Psoas muscle (tissue), 8 donors: Measurements from ENCODE around the gene EIF5. TPM values are rescaled to one million over a fixed set of nuclear protein-coding genes. Genes with fewer than 3 reads are reported as not detected.

Experiments
- ATAC-seq, 4 donors: fragments of 200-7000 bp; cut with Tn5 transposase; one replicate each; pipeline ENCODE4 v1.9.1; 2020; ENCODE audit warnings: moderate library complexity in 3 of 4, mild to moderate bottlenecking in 2 of 4
- DNase-seq, 2 donors: peaks; one replicate each; pipeline ENCODE4 v3.0.0-alpha.2; 2020
- H3K27ac ChIP-seq: fragments of 200-600 bp; one replicate; pipeline ENCODE4 v1.8.0; 2022
- H3K27me3 ChIP-seq, 3 donors: fragments of 200-600 bp in 1 of 3; one replicate each; pipeline versions ENCODE4 v1.6.1 to v1.8.0; 2013 to 2022; ENCODE audit warnings: low read length in 2 of 3, mild to moderate bottlenecking in 2 of 3, moderate library complexity in 1 of 3; ENCODE audit not compliant: insufficient read depth in 3 of 3
- H3K36me3 ChIP-seq, 2 donors: fragments of 200-600 bp in 1 of 2; one replicate each; pipeline versions ENCODE4 v1.6.1 to v1.8.0; 2013 to 2022; ENCODE audit warnings: low read depth in 1 of 2, mild to moderate bottlenecking in 1 of 2, moderate library complexity in 1 of 2; ENCODE audit not compliant: insufficient read depth in 1 of 2
- H3K4me1 ChIP-seq: fragments of 200-600 bp; one replicate; pipeline ENCODE4 v1.8.0; 2022
- H3K4me3 ChIP-seq: fragments of 200-600 bp; one replicate; pipeline ENCODE4 v1.8.0; 2022; ENCODE audit warnings: mild to moderate bottlenecking
- H3K9me3 ChIP-seq: fragments of 200-600 bp; one replicate; pipeline ENCODE4 v1.8.0; 2022
- CTCF ChIP-seq: fragments of 200-600 bp; IDR thresholded peaks from one replicate; pipeline ENCODE4 v1.8.0; 2022; ENCODE audit warnings: antibody characterized with exemption
- WGBS, 3 donors: extraction: QIAGEN DNeasy Blood & Tissue Kit; methylation state at CpG; one replicate each; pipeline versions ENCODE4 v1.1.6 to v1.1.7; 2013; 5-methylcytosine and 5-hydroxymethylcytosine counted together
- intact Hi-C, 2 donors: fragments of 100-400 bp; cut with DNase I; formaldehyde crosslinking; loops; one replicate each; pipeline versions ENCODE4 v1.11.0 to v1.14.2; 2022
- polyA plus RNA-seq, 3 donors: library from polyadenylated mRNA; stranded (reverse); fragments of 200-250 nt; gene quantifications; one replicate each; pipeline ENCODE4 v1.2.3, GENCODE V29; 2013
- total RNA-seq, 4 donors: library from RNA; stranded (reverse); fragmentation: NEBNext Ultra II Directional in 2 of 4; extraction: Animal tissue kit (Norgen Biotek cat#: 25700) in 2 of 4; gene quantifications; one replicate each; pipeline versions ENCODE4 v1.2.1 to v1.2.4, GENCODE V29; 2021 to 2023
- donor health status: healthy with polysubstance abuse.
- donor health status: DM: no; HTN: no; CAD: no; lungs with moderate emphysema.
- donor health status: Bipolar disorder and iron deficiency.
- donor health status: healthy.
- donor health status: DM: yes; HTN: yes; CAD: no.
- donor health status: DM: no; HTN: no; CAD: no.
- donor health status: DM: no; HTN: no; CAD: no.
- donor health status: DM: yes; HTN: yes; CAD: no.

Gene EIF5
- total and polyA plus RNA-seq, 7 donors: 163 to 535 (median 381) TPM

GRCh38 chr14:103313704-103314103, 20.3 kb upstream of the EIF5 start:
- Histone ChIP-seq H3K27ac (no peak overlapping the region), H3K4me3 (no peak overlapping the region), H3K36me3 (no peaks in the 10 kb centered on the region), H3K4me1 (peaks cover 13% of the 10 kb centered on the region), H3K9me3 (no peaks in the 10 kb centered on the region), H3K27me3 (no peaks in the 10 kb centered on the region)
- intact Hi-C loops: no loop called here
- no peak for ATAC-seq
- WGBS, 3 donors: 75 to 79% (median 77%) methylated on average over 8 of the region's 8 CpGs
- TF ChIP-seq CTCF: no peak
- DNase-seq: no peak

GRCh38 chr14:103314496-103315277, 19.4 kb upstream of the EIF5 start:
- WGBS, 3 donors: 67 to 77% (median 67%) methylated on average over 13 of the region's 13 CpGs
- H3K27me3 ChIP-seq: no peaks in the 10 kb centered on the region
- H3K9me3 ChIP-seq: no peaks in the 10 kb centered on the region
- H3K4me3 ChIP-seq: no peak overlapping the region
- no peak for ATAC-seq
- intact Hi-C loops: no loop called here
- no peak for TF ChIP-seq CTCF
- DNase-seq: no peak
- H3K36me3 ChIP-seq: no peaks in the 10 kb centered on the region
- peak overlapping the region; percentile 73 for H3K27ac ChIP-seq
- peaks cover 13% of the 10 kb centered on the region for H3K4me1 ChIP-seq

- Histone ChIP-seq H3K9me3 (no peaks in the 10 kb centered on the region), H3K36me3 (no peaks in the 10 kb centered on the region), H3K4me3 (no peak overlapping the region), H3K4me1 (peaks cover 13% of the 10 kb centered on the region), H3K27me3 (no peaks in the 10 kb centered on the region), H3K27ac (peak overlapping the region; percentile 73)
- WGBS, 3 donors: 24 to 37% (median 24%) methylated on average over 13 to 14 of the region's 14 CpGs
- DNase-seq: peak; percentile 67 to 69
- intact Hi-C loops: no loop called here
- peak; percentile 87 to 95 (median 92) for ATAC-seq
- no peak for TF ChIP-seq CTCF
Observed at GRCh38 chr14:103315351-103315911, 18.6 kb upstream of the EIF5 start.

GRCh38 chr14:103315941-103316340, 18.1 kb upstream of the EIF5 start:
- intact Hi-C loops: no loop called here

More at GRCh38 chr14:103315941-103316340, 18.1 kb upstream of the EIF5 start:
- Histone ChIP-seq H3K9me3 (no peaks in the 10 kb centered on the region), H3K4me3 (no peak overlapping the region), H3K27ac (peak overlapping the region; percentile 73), H3K4me1 (peaks cover 13% of the 10 kb centered on the region), H3K27me3 (no peaks in the 10 kb centered on the region), H3K36me3 (no peaks in the 10 kb centered on the region)
- no peak for TF ChIP-seq CTCF
- DNase-seq (no peak), ATAC-seq (peak in 2 of 4 donors; percentile 26 to 58)
- WGBS, 3 donors: 84 to 90% (median 89%) methylated on average over 11 of the region's 11 CpGs
